Mesenchymal stem cell (in vitro differentiated cells and primary cell): Measurements from ENCODE around the gene FXYD1. TPM values are rescaled to one million over a fixed set of nuclear protein-coding genes. Genes with fewer than 3 reads are reported as not detected.

ENCODE experiments used
- DNase-seq: peaks from one replicate; pipeline ENCODE4 v3.0.0-alpha.2; 2013
- H2AFZ ChIP-seq: one replicate; pipeline ENCODE4 v1.6.1; 2013; ENCODE audit warnings: low read depth, mild to moderate bottlenecking, control low read depth, inconsistent platforms, low read length, moderate library complexity
- H2AK5ac ChIP-seq: 2 replicates; pipeline ENCODE4 v1.6.1; 2013; ENCODE audit warnings: low read length, moderate library complexity, mild to moderate bottlenecking, inconsistent platforms; ENCODE audit not compliant: severe bottlenecking
- H2BK120ac ChIP-seq: one replicate; pipeline ENCODE4 v1.6.1; 2013; ENCODE audit warnings: low read depth, mild to moderate bottlenecking, inconsistent platforms, low read length, moderate library complexity
- H2BK12ac ChIP-seq, 2 experiments: one replicate each; pipeline ENCODE4 v1.6.1; 2013; ENCODE audit warnings: inconsistent platforms in 2 of 2, low read length in 2 of 2, mild to moderate bottlenecking in 2 of 2, moderate library complexity in 2 of 2, control low read depth in 1 of 2
- H2BK15ac ChIP-seq: one replicate; pipeline ENCODE4 v1.6.1; 2013; ENCODE audit warnings: mild to moderate bottlenecking, low read depth, inconsistent platforms; ENCODE audit not compliant: poor library complexity, severe bottlenecking
- H2BK5ac ChIP-seq: 2 replicates; pipeline ENCODE4 v1.6.1; 2013; ENCODE audit warnings: low read depth, mild to moderate bottlenecking, low read length, control low read depth, inconsistent platforms; ENCODE audit not compliant: poor library complexity, severe bottlenecking
- H3K14ac ChIP-seq, 2 experiments: one replicate each; pipeline ENCODE4 v1.6.1; 2013; ENCODE audit warnings: inconsistent platforms in 2 of 2, low read length in 2 of 2, control low read depth in 1 of 2, mild to moderate bottlenecking in 1 of 2, moderate library complexity in 1 of 2
- H3K18ac ChIP-seq, 2 experiments: one replicate each; pipeline ENCODE4 v1.6.1; 2013; ENCODE audit warnings: inconsistent platforms in 2 of 2, low read length in 2 of 2, control low read depth in 1 of 2, low read depth in 1 of 2, mild to moderate bottlenecking in 1 of 2
- H3K23ac ChIP-seq, 2 experiments: one replicate each; pipeline ENCODE4 v1.6.1; 2013; ENCODE audit warnings: inconsistent platforms in 2 of 2, low read length in 2 of 2, mild to moderate bottlenecking in 2 of 2, moderate library complexity in 2 of 2, control low read depth in 1 of 2
- H3K27ac ChIP-seq: 2 replicates; pipeline ENCODE4 v1.5.1; 2013; ENCODE audit warnings: mild to moderate bottlenecking, moderate library complexity, low read length, control low read depth, inconsistent platforms; ENCODE audit not compliant: poor library complexity, severe bottlenecking
- H3K27me3 ChIP-seq, 2 experiments: 2 replicates each; pipeline versions ENCODE4 v1.6.1 to v1.7.0; 2013; ENCODE audit warnings: low read length in 2 of 2, mild to moderate bottlenecking in 2 of 2, moderate library complexity in 2 of 2, control low read depth in 1 of 2, inconsistent platforms in 1 of 2; ENCODE audit not compliant: control insufficient read depth in 1 of 2, insufficient read depth in 1 of 2
- H3K36me3 ChIP-seq, 2 experiments: 2 replicates each; pipeline versions ENCODE4 v1.6.1 to v1.7.0; 2013; ENCODE audit warnings: low read length in 2 of 2, control low read depth in 1 of 2, inconsistent platforms in 1 of 2, low read depth in 1 of 2, mild to moderate bottlenecking in 1 of 2; ENCODE audit not compliant: insufficient read depth in 2 of 2, control insufficient read depth in 1 of 2
- H3K4ac ChIP-seq, 2 experiments: one replicate each; pipeline ENCODE4 v1.6.1; 2013; ENCODE audit warnings: inconsistent platforms in 2 of 2, low read length in 2 of 2, mild to moderate bottlenecking in 2 of 2, moderate library complexity in 2 of 2, control low read depth in 1 of 2, low read depth in 1 of 2
- H3K4me1 ChIP-seq: 2 replicates; pipeline ENCODE4 v1.6.1; 2013; ENCODE audit warnings: low read depth, low read length, control low read depth; ENCODE audit not compliant: control insufficient read depth, insufficient read depth
- H3K4me2 ChIP-seq: 2 replicates; pipeline ENCODE4 v1.6.1; 2013; ENCODE audit warnings: low read length, mild to moderate bottlenecking, inconsistent platforms; ENCODE audit not compliant: poor library complexity, severe bottlenecking
- H3K4me3 ChIP-seq, 2 experiments: 2 replicates each; pipeline versions ENCODE4 v1.5.1 to v1.7.0; 2013; ENCODE audit warnings: low read length in 2 of 2, mild to moderate bottlenecking in 2 of 2, control low read depth in 1 of 2, low read depth in 1 of 2; ENCODE audit not compliant: insufficient read depth in 1 of 2
- H3K79me1 ChIP-seq: replicated peaks from 2 replicates; pipeline ENCODE4 v1.6.1; 2013; ENCODE audit warnings: mild to moderate bottlenecking, control low read depth, low read length, inconsistent platforms; ENCODE audit not compliant: poor library complexity, severe bottlenecking
- H3K9ac ChIP-seq: 2 replicates; pipeline ENCODE4 v1.7.0; 2013; ENCODE audit warnings: mild to moderate bottlenecking, low read length, moderate library complexity
- H3K9me3 ChIP-seq: 2 replicates; pipeline ENCODE4 v1.7.0; 2013; ENCODE audit warnings: mild to moderate bottlenecking, low read length; ENCODE audit not compliant: control insufficient read depth
- H4K8ac ChIP-seq: one replicate; pipeline ENCODE4 v1.6.1; 2013; ENCODE audit warnings: inconsistent platforms, mild to moderate bottlenecking, low read length, moderate library complexity
- H4K91ac ChIP-seq: one replicate; pipeline ENCODE4 v1.6.1; 2013; ENCODE audit warnings: mild to moderate bottlenecking, low read length, inconsistent platforms
- WGBS: methylation state at CpG from one replicate; pipeline ENCODE4 v1.1.7; 2013; ENCODE audit warnings: mixed read lengths; 5-methylcytosine and 5-hydroxymethylcytosine counted together
- small RNA-seq: library from polyadenylated mRNA; stranded (forward); fragments of <200 nt; extraction: miRNeasy Mini kit (QIAGEN cat#:217004); gene quantifications from one replicate; pipeline ENCODE3, GENCODE V24; 2013; ENCODE audit warnings: low read depth

Gene FXYD1

GRCh38 chr19:35184884-35185283 lies 46.3 kb downstream of the FXYD1 start:
- Histone ChIP-seq H3K36me3 (no peaks in the 10 kb centered on the region), H3K79me1 (no peaks in the 10 kb centered on the region), H2BK5ac (no peak overlapping the region), H3K9ac (no peak overlapping the region), H4K91ac (no peak overlapping the region), H3K4me2 (no peak overlapping the region), H4K8ac (no peak overlapping the region), H3K4me1 (no peaks in the 10 kb centered on the region), H3K27ac (no peak overlapping the region), H3K14ac (no peak overlapping the region), H2AFZ (no peak overlapping the region), H3K27me3 (no peaks in the 10 kb centered on the region), H3K9me3 (peaks cover 16% of the 10 kb centered on the region), H2AK5ac (no peak overlapping the region), H2BK12ac (no peak overlapping the region), H3K4me3 (no peak overlapping the region), H3K18ac (no peak overlapping the region), H2BK120ac (no peak overlapping the region), H3K4ac (no peak overlapping the region), H2BK15ac (no peak overlapping the region), H3K23ac (no peak overlapping the region)
- 68% methylated on average over 2 of the region's 2 CpGs for WGBS
- no peak for DNase-seq

Small RNA genes lying within 50 kb of the gene (small RNA-seq; reads per million reads assigned to genes)
- not detected for gene AC020907.2
